GM23248 (cell line): ENCODE measurements around the gene KRT222.

Experiments used
- EZH2 ChIP-seq: fragments of 200-600 bp; sonication (generic); IDR thresholded peaks from 2 replicates; pipeline ENCODE4 v1.6.1; 2018; ENCODE audit warnings: antibody characterized with exemption, mild to moderate bottlenecking; ENCODE audit not compliant: insufficient read depth, poor library complexity, severe bottlenecking
- EZH2phosphoT487 ChIP-seq: fragments of 200-600 bp; sonication (generic); IDR thresholded peaks from 2 replicates; pipeline ENCODE4 v1.6.1; 2018; ENCODE audit warnings: antibody characterized with exemption, moderate library complexity, mild to moderate bottlenecking, low read depth; ENCODE audit not compliant: insufficient read depth

GRCh38 chr17:40645291-40645690, 19.7 kb downstream of the KRT222 start:
- TF ChIP-seq EZH2 (no peak), EZH2phosphoT487 (no peak)
